H9 (cell line): ENCODE measurements around the gene KRT31. TPM values are rescaled to one million over a fixed set of nuclear protein-coding genes. Genes with fewer than 3 reads are reported as not detected.

Experiments used
- DNase-seq: peaks from one replicate; pipeline ENCODE4 v3.0.0-alpha.2; 2017
- H2AFZ ChIP-seq: one replicate; pipeline ENCODE4 v1.6.1; 2013; ENCODE audit warnings: mild to moderate bottlenecking, low read length, control low read depth, moderate library complexity
- H2AK5ac ChIP-seq: 2 replicates; pipeline ENCODE4 v1.6.1; 2013; ENCODE audit warnings: low read length, control low read depth, mixed read lengths; ENCODE audit not compliant: insufficient read length
- H2BK120ac ChIP-seq: one replicate; pipeline ENCODE4 v1.6.1; 2013; ENCODE audit warnings: low read depth, mild to moderate bottlenecking, low read length, control low read depth, inconsistent platforms; ENCODE audit not compliant: poor library complexity, severe bottlenecking
- H2BK12ac ChIP-seq: 2 replicates; pipeline ENCODE4 v1.6.1; 2013; ENCODE audit warnings: low read length, control low read depth, mixed read lengths, low read depth; ENCODE audit not compliant: insufficient read length
- H2BK15ac ChIP-seq: 2 replicates; pipeline ENCODE4 v1.6.1; 2013; ENCODE audit warnings: low read depth, low read length, control low read depth
- H2BK20ac ChIP-seq: one replicate; pipeline ENCODE4 v1.6.1; 2013; ENCODE audit warnings: low read depth, mild to moderate bottlenecking, low read length, control low read depth, inconsistent platforms; ENCODE audit not compliant: poor library complexity, severe bottlenecking
- H2BK5ac ChIP-seq: 2 replicates; pipeline ENCODE4 v1.6.1; 2013; ENCODE audit warnings: low read length, control low read depth, mixed read lengths; ENCODE audit not compliant: insufficient read length
- H3K14ac ChIP-seq: 2 replicates; pipeline ENCODE4 v1.6.1; 2013; ENCODE audit warnings: low read length, control low read depth; ENCODE audit not compliant: insufficient read depth
- H3K18ac ChIP-seq: 2 replicates; pipeline ENCODE4 v1.6.1; 2013; ENCODE audit warnings: low read depth, mild to moderate bottlenecking, mixed read lengths, low read length, control low read depth; ENCODE audit not compliant: insufficient read length
- H3K23ac ChIP-seq: 2 replicates; pipeline ENCODE4 v1.6.1; 2013; ENCODE audit warnings: low read length, control low read depth, mixed read lengths, low read depth; ENCODE audit not compliant: insufficient read length
- H3K23me2 ChIP-seq: 2 replicates; pipeline ENCODE4 v1.6.1; 2013; ENCODE audit warnings: low read depth, mild to moderate bottlenecking, mixed read lengths, low read length, control low read depth; ENCODE audit not compliant: insufficient read length, poor library complexity, severe bottlenecking
- H3K27ac ChIP-seq: 2 replicates; pipeline ENCODE4 v1.5.1; 2013; ENCODE audit warnings: low read length, control low read depth, mixed read lengths, low read depth; ENCODE audit not compliant: insufficient read length
- H3K27me3 ChIP-seq: 2 replicates; pipeline ENCODE4 v1.6.1; 2013; ENCODE audit warnings: low read length, control low read depth, inconsistent platforms; ENCODE audit not compliant: insufficient read depth
- H3K4ac ChIP-seq: 2 replicates; pipeline ENCODE4 v1.6.1; 2013; ENCODE audit warnings: low read depth, mild to moderate bottlenecking, control low read depth, inconsistent platforms, low read length, moderate library complexity
- H3K4me1 ChIP-seq: 2 replicates; pipeline ENCODE4 v1.6.1; 2013; ENCODE audit warnings: low read length, control low read depth, inconsistent platforms; ENCODE audit not compliant: insufficient read depth
- H3K4me2 ChIP-seq: 2 replicates; pipeline ENCODE4 v1.6.1; 2013; ENCODE audit warnings: low read length, control low read depth, mixed read lengths; ENCODE audit not compliant: insufficient read length, insufficient read depth
- H3K56ac ChIP-seq: 2 replicates; pipeline ENCODE4 v1.6.1; 2013; ENCODE audit warnings: low read depth, mild to moderate bottlenecking, mixed read lengths, low read length, control low read depth; ENCODE audit not compliant: insufficient read length
- H3K79me1 ChIP-seq: 2 replicates; pipeline ENCODE4 v1.6.1; 2013; ENCODE audit warnings: low read depth, mild to moderate bottlenecking, moderate library complexity, low read length, control low read depth, inconsistent platforms; ENCODE audit not compliant: insufficient read depth, poor library complexity, severe bottlenecking
- H3K79me2 ChIP-seq: 2 replicates; pipeline ENCODE4 v1.6.1; 2013; ENCODE audit warnings: low read length, control low read depth, inconsistent platforms; ENCODE audit not compliant: insufficient read depth
- H3K9ac ChIP-seq: 2 replicates; pipeline ENCODE4 v1.6.1; 2013; ENCODE audit warnings: low read length, control low read depth, mixed read lengths; ENCODE audit not compliant: insufficient read length; ENCODE audit errors: extremely low read depth
- H3K9me3 ChIP-seq: one replicate; pipeline ENCODE4 v1.6.1; 2013; ENCODE audit warnings: low read depth, low read length, inconsistent platforms; ENCODE audit not compliant: control insufficient read depth
- H3T11ph ChIP-seq: one replicate; pipeline ENCODE4 v1.6.1; 2013; ENCODE audit warnings: mild to moderate bottlenecking, low read length, control low read depth, inconsistent platforms
- H4K20me1 ChIP-seq: one replicate; pipeline ENCODE4 v1.6.1; 2013; ENCODE audit not compliant: control insufficient read depth, insufficient read length, insufficient read depth
- H4K5ac ChIP-seq: 2 replicates; pipeline ENCODE4 v1.6.1; 2013; ENCODE audit warnings: low read depth, mild to moderate bottlenecking, mixed read lengths, low read length, control low read depth; ENCODE audit not compliant: insufficient read length
- H4K8ac ChIP-seq: replicated peaks from 2 replicates; pipeline ENCODE4 v1.6.1; 2013; ENCODE audit warnings: low read length, control low read depth, mixed read lengths, low read depth; ENCODE audit not compliant: insufficient read length
- H4K91ac ChIP-seq: 2 replicates; pipeline ENCODE4 v1.6.1; 2013; ENCODE audit warnings: low read depth, mild to moderate bottlenecking, moderate library complexity, mixed read lengths, low read length, control low read depth; ENCODE audit not compliant: insufficient read length
- H3K27ac Mint-ChIP-seq, 3 experiments: 2 replicates in 2 of 3; 3 replicates in 1 of 3; pipeline ENCODE4 v1.8.0; 2020 to 2021; ENCODE audit warnings: mixed read lengths in 3 of 3, mild to moderate bottlenecking in 1 of 3, moderate library complexity in 1 of 3
- H3K27me3 Mint-ChIP-seq: 2 replicates; pipeline ENCODE4 v1.8.0; 2021; ENCODE audit warnings: low read depth, mild to moderate bottlenecking, moderate library complexity, mixed read lengths
- H3K36me3 Mint-ChIP-seq, 3 experiments: 2 replicates in 2 of 3; 3 replicates in 1 of 3; pipeline ENCODE4 v1.8.0; 2020 to 2021; ENCODE audit warnings: low read depth in 3 of 3, mixed read lengths in 3 of 3; ENCODE audit not compliant: insufficient read depth in 1 of 3
- H3K4me1 Mint-ChIP-seq, 2 experiments: 2 replicates each; pipeline ENCODE4 v1.8.0; 2020; ENCODE audit warnings: mixed read lengths in 2 of 2
- H3K4me3 Mint-ChIP-seq, 2 experiments: 2 replicates in 1 of 2; 3 replicates in 1 of 2; pipeline ENCODE4 v1.8.0; 2020 to 2021; ENCODE audit warnings: mild to moderate bottlenecking in 2 of 2, mixed read lengths in 2 of 2, moderate library complexity in 1 of 2
- H3K9me3 Mint-ChIP-seq, 2 experiments: 2 replicates in 1 of 2; 3 replicates in 1 of 2; pipeline ENCODE4 v1.8.0; 2020; ENCODE audit warnings: mild to moderate bottlenecking in 2 of 2, mixed read lengths in 2 of 2, moderate library complexity in 1 of 2
- CTCF ChIP-seq: fragments of 200-600 bp; sonication (generic); conservative IDR thresholded peaks from 3 replicates; pipeline ENCODE4 v1.8.0; 2021; ENCODE audit warnings: antibody characterized with exemption, mild to moderate bottlenecking
- WGBS: extraction: QIAGEN DNeasy Blood & Tissue Kit; methylation state at CpG from one replicate; pipeline ENCODE4 v1.1.7; 2013; ENCODE audit warnings: missing lambda C conversion rate, low lambda C conversion rate, mixed read lengths; ENCODE audit not compliant: insufficient read length; ENCODE audit errors: extremely low coverage; 5-methylcytosine and 5-hydroxymethylcytosine counted together
- total RNA-seq: library from RNA; stranded (reverse); gene quantifications from 2 replicates; pipeline ENCODE4 v1.2.1, GENCODE V29; 2021

KRT31 gene
- total RNA-seq, 1 experiment from 2014 or later, result not detected

- Histone ChIP-seq H3K79me2 (no peaks in the 10 kb centered on the region), H3K14ac (no peak overlapping the region), H3K9me3 (no peaks in the 10 kb centered on the region), H4K5ac (no peak overlapping the region), H3K79me1 (no peaks in the 10 kb centered on the region), H3K27me3 (no peaks in the 10 kb centered on the region), H4K91ac (no peak overlapping the region), H3K4me1 (0 out of 2 replicates have a peak, but pooled peaks cover 2% of the 10 kb centered on the region), H3K23ac (no peak overlapping the region), H3K9ac (no peak overlapping the region), H3K4me2 (no peak overlapping the region), H2BK15ac (no peak overlapping the region), H2BK120ac (no peak overlapping the region), H3T11ph (no peak overlapping the region), H2AK5ac (no peak overlapping the region), H3K56ac (no peak overlapping the region), H4K8ac (no peak overlapping the region), H2BK12ac (no peak overlapping the region), H2AFZ (no peak overlapping the region), H3K27ac (no peak overlapping the region), H2BK5ac (no peak overlapping the region), H3K23me2 (no peaks in the 10 kb centered on the region), H3K4ac (no peak overlapping the region), H4K20me1 (no peaks in the 10 kb centered on the region), H3K18ac (no peak overlapping the region), H2BK20ac (no peak overlapping the region)
- H3K4me1 Mint-ChIP-seq, result peaks cover 16% of the 10 kb centered on the region in 2 experiments
- WGBS, result no CpG with 5 or more reads among the region's 10 CpGs
- no peaks in the 10 kb centered on the region for H3K9me3 Mint-ChIP-seq
- no peak for TF ChIP-seq CTCF
- no peak for DNase-seq
- H3K36me3 Mint-ChIP-seq, result no peaks in the 10 kb centered on the region
- no peak overlapping the region for H3K27ac Mint-ChIP-seq
- peaks cover 3% of the 10 kb centered on the region for H3K27me3 Mint-ChIP-seq
- H3K4me3 Mint-ChIP-seq, result no peak overlapping the region
These were observed 9.8 kb upstream of the KRT31 start for GRCh38 chr17:41407226-41407625.
